ENCODE results near the gene ARHGAP32. TPM values are rescaled to one million over a fixed set of nuclear protein-coding genes. Genes with fewer than 3 reads are reported as not detected.

Gene ARHGAP32
- total and polyA plus RNA-seq, 2 donors (not counting 1 experiment from before 2014, with no cell fraction given) = 4.0 to 9.6 TPM

- H3K4me3 ChIP-seq (replicated peaks in 1 of 4; ENCODE audit: control extremely low read depth in 1 of 4, insufficient read depth in 1 of 4, low read depth in 3 of 4, low read length in 4 of 4) = no peak overlapping the region
Observed at GRCh38 chr11:128967578-128967977, 224.5 kb downstream of the ARHGAP32 start.

GRCh38 chr11:128965485-128965884, 226.6 kb downstream of the ARHGAP32 start:
- H3K4me2 ChIP-seq (ENCODE audit: extremely low read depth, insufficient read depth, low read length) = no peak overlapping the region
- no peaks in the 10 kb centered on the region for H3K27me3 ChIP-seq (ENCODE audit: control insufficient read depth, insufficient read depth, low read length)
- no peak overlapping the region for H2AFZ ChIP-seq (ENCODE audit: low read length)
- H3K27ac ChIP-seq (ENCODE audit: insufficient read depth, low read length) = no peak overlapping the region
- peak in 1 of 2 donors; percentile 12 for DNase-seq (ENCODE audit: low read depth in 2 of 2)
- H3K4me3 ChIP-seq (replicated peaks in 1 of 4; ENCODE audit: control extremely low read depth in 1 of 4, insufficient read depth in 1 of 4, low read depth in 3 of 4, low read length in 4 of 4) = no peak overlapping the region
- no peaks in the 10 kb centered on the region for H3K79me2 ChIP-seq (ENCODE audit: control insufficient read depth, insufficient read depth, low read length)
- H3K4me1 ChIP-seq (ENCODE audit: control insufficient read depth, extremely low read depth, insufficient read depth, low read length) = no peaks in the 10 kb centered on the region
- no peaks in the 10 kb centered on the region for H3K9me3 ChIP-seq (ENCODE audit: control insufficient read depth, insufficient read depth, low read depth, low read length)
- no peak overlapping the region for H3K9ac ChIP-seq (ENCODE audit: insufficient read depth, low read length)
- H4K20me1 ChIP-seq (ENCODE audit: control insufficient read depth, extremely low read depth, insufficient read depth, low read length) = no peaks in the 10 kb centered on the region
- H3K36me3 ChIP-seq (ENCODE audit: control insufficient read depth, insufficient read depth, low read length) = peaks cover 4% of the 10 kb centered on the region
- no peak for TF ChIP-seq EZH2 (IDR thresholded peaks at IDR 0.05; ENCODE audit: low read length, missing control alignments)
- TF ChIP-seq CTCF (conservative IDR thresholded peaks at IDR 0.05 in 1 of 2, IDR thresholded peaks at IDR 0.05 in 1 of 2; ENCODE audit: low read depth in 1 of 2, low read length in 2 of 2) = no peak

More at GRCh38 chr11:128967578-128967977, 224.5 kb downstream of the ARHGAP32 start:
- DNase-seq (ENCODE audit: low read depth in 2 of 2) = no peak
- no peak overlapping the region for H3K4me2 ChIP-seq (ENCODE audit: extremely low read depth, insufficient read depth, low read length)
- no peak overlapping the region for H3K9ac ChIP-seq (ENCODE audit: insufficient read depth, low read length)
- no peaks in the 10 kb centered on the region for H3K79me2 ChIP-seq (ENCODE audit: control insufficient read depth, insufficient read depth, low read length)
- no peaks in the 10 kb centered on the region for H3K9me3 ChIP-seq (ENCODE audit: control insufficient read depth, insufficient read depth, low read depth, low read length)
- peaks cover 7% of the 10 kb centered on the region for H3K36me3 ChIP-seq (ENCODE audit: control insufficient read depth, insufficient read depth, low read length)
- no peaks in the 10 kb centered on the region for H4K20me1 ChIP-seq (ENCODE audit: control insufficient read depth, extremely low read depth, insufficient read depth, low read length)
- TF ChIP-seq CTCF (conservative IDR thresholded peaks at IDR 0.05 in 1 of 2, IDR thresholded peaks at IDR 0.05 in 1 of 2; ENCODE audit: low read depth in 1 of 2, low read length in 2 of 2) = no peak
- TF ChIP-seq EZH2 (IDR thresholded peaks at IDR 0.05; ENCODE audit: low read length, missing control alignments) = no peak
- no peak overlapping the region for H3K27ac ChIP-seq (ENCODE audit: insufficient read depth, low read length)
- H3K27me3 ChIP-seq (ENCODE audit: control insufficient read depth, insufficient read depth, low read length) = no peaks in the 10 kb centered on the region
- no peak overlapping the region for H2AFZ ChIP-seq (ENCODE audit: low read length)
- no peaks in the 10 kb centered on the region for H3K4me1 ChIP-seq (ENCODE audit: control insufficient read depth, extremely low read depth, insufficient read depth, low read length)

GRCh38 chr11:128964463-128964930, 227.6 kb downstream of the ARHGAP32 start:
- DNase-seq (ENCODE audit: low read depth in 2 of 2) = no peak
- H4K20me1 ChIP-seq (ENCODE audit: control insufficient read depth, extremely low read depth, insufficient read depth, low read length) = no peaks in the 10 kb centered on the region
- no peak overlapping the region for H2AFZ ChIP-seq (ENCODE audit: low read length)
- no peaks in the 10 kb centered on the region for H3K27me3 ChIP-seq (ENCODE audit: control insufficient read depth, insufficient read depth, low read length)
- H3K79me2 ChIP-seq (ENCODE audit: control insufficient read depth, insufficient read depth, low read length) = no peaks in the 10 kb centered on the region
- no peaks in the 10 kb centered on the region for H3K36me3 ChIP-seq (ENCODE audit: control insufficient read depth, insufficient read depth, low read length)
- no peak overlapping the region for H3K27ac ChIP-seq (ENCODE audit: insufficient read depth, low read length)
- no peak overlapping the region for H3K4me3 ChIP-seq (replicated peaks in 1 of 4; ENCODE audit: control extremely low read depth in 1 of 4, insufficient read depth in 1 of 4, low read depth in 3 of 4, low read length in 4 of 4)
- TF ChIP-seq CTCF (conservative IDR thresholded peaks at IDR 0.05 in 1 of 2, IDR thresholded peaks at IDR 0.05 in 1 of 2; ENCODE audit: low read depth in 1 of 2, low read length in 2 of 2) (no peak), EZH2 (IDR thresholded peaks at IDR 0.05; ENCODE audit: low read length, missing control alignments) (no peak)
- no peak overlapping the region for H3K4me2 ChIP-seq (ENCODE audit: extremely low read depth, insufficient read depth, low read length)
- H3K9me3 ChIP-seq (ENCODE audit: control insufficient read depth, insufficient read depth, low read depth, low read length) = no peaks in the 10 kb centered on the region
- no peak overlapping the region for H3K9ac ChIP-seq (ENCODE audit: insufficient read depth, low read length)
- H3K4me1 ChIP-seq (ENCODE audit: control insufficient read depth, extremely low read depth, insufficient read depth, low read length) = no peaks in the 10 kb centered on the region

All from fibroblast of lung (primary cell).